Measurements from ENCODE around the gene SULT1B1.

SULT1B1 gene

DNA sequence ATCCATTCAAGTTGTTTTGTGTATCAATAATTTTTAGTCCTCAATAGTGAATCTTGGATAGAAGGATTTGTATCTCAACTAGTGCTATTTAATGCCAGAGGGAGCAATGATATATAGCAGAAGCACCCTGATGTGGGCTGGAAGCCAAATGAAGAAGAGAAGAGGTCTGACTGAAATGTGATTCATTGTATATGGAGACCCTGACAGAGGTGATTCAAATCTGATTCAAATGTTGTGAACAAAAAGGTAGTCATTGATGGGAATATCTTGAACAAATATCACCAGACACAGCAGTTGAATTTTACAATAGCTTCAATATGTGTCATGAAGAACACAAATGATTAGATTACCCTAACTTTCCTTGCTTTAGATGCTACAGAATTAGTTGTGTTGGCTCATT lies 27.5 kb upstream of the SULT1B1 start:
- Histone ChIP-seq H3K36me3 (replicated peaks; ENCODE audit: low read depth, low read length) (no peaks in the 10 kb centered on the region), H3K4me2 (ENCODE audit: low read length) (no peak overlapping the region), H4K20me1 (ENCODE audit: insufficient read depth, low read length) (no peaks in the 10 kb centered on the region), H3K79me2 (ENCODE audit: low read length) (no peaks in the 10 kb centered on the region), H3K4me3 (ENCODE audit: low read length) (no peak overlapping the region), H3K9me3 (ENCODE audit: insufficient read depth, low read length) (no peaks in the 10 kb centered on the region), H3K27ac (ENCODE audit: low read length) (no peak overlapping the region), H2AFZ (ENCODE audit: low read depth, low read length) (no peak overlapping the region), H3K27me3 (ENCODE audit: low read depth, low read length) (no peaks in the 10 kb centered on the region), H3K4me1 (ENCODE audit: low read length) (no peaks in the 10 kb centered on the region), H3K9ac (ENCODE audit: low read length) (no peak overlapping the region)
- TF ChIP-seq, protein P1, sequence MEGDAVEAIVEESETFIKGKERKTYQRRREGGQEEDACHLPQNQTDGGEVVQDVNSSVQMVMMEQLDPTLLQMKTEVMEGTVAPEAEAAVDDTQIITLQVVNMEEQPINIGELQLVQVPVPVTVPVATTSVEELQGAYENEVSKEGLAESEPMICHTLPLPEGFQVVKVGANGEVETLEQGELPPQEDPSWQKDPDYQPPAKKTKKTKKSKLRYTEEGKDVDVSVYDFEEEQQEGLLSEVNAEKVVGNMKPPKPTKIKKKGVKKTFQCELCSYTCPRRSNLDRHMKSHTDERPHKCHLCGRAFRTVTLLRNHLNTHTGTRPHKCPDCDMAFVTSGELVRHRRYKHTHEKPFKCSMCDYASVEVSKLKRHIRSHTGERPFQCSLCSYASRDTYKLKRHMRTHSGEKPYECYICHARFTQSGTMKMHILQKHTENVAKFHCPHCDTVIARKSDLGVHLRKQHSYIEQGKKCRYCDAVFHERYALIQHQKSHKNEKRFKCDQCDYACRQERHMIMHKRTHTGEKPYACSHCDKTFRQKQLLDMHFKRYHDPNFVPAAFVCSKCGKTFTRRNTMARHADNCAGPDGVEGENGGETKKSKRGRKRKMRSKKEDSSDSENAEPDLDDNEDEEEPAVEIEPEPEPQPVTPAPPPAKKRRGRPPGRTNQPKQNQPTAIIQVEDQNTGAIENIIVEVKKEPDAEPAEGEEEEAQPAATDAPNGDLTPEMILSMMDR (IDR thresholded peaks at IDR 0.05; ENCODE audit: low read depth, low read length), result no peak
- no peak for TF ChIP-seq EZH2phosphoT487 (IDR thresholded peaks at IDR 0.05; ENCODE audit: low read depth)

DNA sequence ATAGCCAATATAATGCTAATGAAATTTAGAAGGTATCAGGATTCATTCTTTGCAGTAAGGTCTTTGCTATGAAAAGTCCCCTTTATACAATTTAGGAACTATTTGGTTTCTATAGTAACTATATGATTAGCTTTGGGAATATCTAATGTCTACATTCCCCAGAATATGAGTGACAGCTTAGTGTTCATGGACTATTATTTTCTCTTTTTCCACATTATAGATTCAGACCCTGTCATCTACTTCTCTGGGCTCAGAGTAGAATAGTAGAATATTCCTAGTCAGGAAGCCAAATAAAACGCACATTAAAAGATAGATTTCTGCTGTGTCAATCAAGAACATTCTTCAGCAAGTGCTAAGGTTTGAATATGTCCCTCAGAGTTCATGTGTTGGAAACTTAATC lies 26.1 kb upstream of the SULT1B1 start:
- H3K9ac ChIP-seq (ENCODE audit: low read length), result no peak overlapping the region
- no peaks in the 10 kb centered on the region for H3K9me3 ChIP-seq (ENCODE audit: insufficient read depth, low read length)
- no peak overlapping the region for H3K4me3 ChIP-seq (ENCODE audit: low read length)
- no peak overlapping the region for H3K27ac ChIP-seq (ENCODE audit: low read length)
- H3K36me3 ChIP-seq (replicated peaks; ENCODE audit: low read depth, low read length), result no peaks in the 10 kb centered on the region
- H2AFZ ChIP-seq (ENCODE audit: low read depth, low read length), result no peak overlapping the region
- no peaks in the 10 kb centered on the region for H3K79me2 ChIP-seq (ENCODE audit: low read length)
- no peaks in the 10 kb centered on the region for H3K27me3 ChIP-seq (ENCODE audit: low read depth, low read length)
- H4K20me1 ChIP-seq (ENCODE audit: insufficient read depth, low read length), result no peaks in the 10 kb centered on the region
- no peak overlapping the region for H3K4me2 ChIP-seq (ENCODE audit: low read length)
- TF ChIP-seq, protein P1 (IDR thresholded peaks at IDR 0.05; ENCODE audit: low read depth, low read length), result no peak
- no peak for TF ChIP-seq EZH2phosphoT487 (IDR thresholded peaks at IDR 0.05; ENCODE audit: low read depth)
- H3K4me1 ChIP-seq (ENCODE audit: low read length), result no peaks in the 10 kb centered on the region

DNA sequence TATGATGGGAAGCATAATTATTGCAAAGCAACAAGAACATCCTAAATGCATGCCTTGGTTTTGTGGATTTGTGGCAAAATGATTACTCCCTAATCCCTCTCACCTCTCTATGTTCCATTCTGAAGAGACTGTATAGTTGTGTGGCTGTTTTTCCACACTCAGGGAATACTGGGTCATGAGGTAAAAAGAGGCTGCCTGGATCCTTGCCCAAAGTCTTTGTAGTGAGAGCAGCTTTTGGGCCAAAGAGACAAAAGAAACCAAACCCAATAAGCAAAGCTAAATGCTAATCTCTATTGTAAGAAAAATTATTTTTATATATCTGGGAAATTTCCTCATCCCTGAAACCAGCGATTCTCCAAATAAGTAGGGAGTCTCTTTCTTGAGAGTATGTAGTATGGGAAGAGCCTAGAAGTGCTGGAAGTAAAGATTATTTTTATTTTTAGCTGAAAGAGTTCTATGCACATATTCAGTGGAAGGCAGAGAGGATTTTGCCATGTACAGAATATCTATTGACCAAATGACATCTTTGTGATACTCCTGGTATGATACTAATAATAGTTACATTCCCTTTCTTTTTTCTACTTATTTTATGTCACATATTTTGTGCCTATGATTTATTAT lies 24.9 kb upstream of the SULT1B1 start:
- TF ChIP-seq EZH2phosphoT487 (IDR thresholded peaks at IDR 0.05; ENCODE audit: low read depth), result no peak
- TF ChIP-seq, protein P1 (IDR thresholded peaks at IDR 0.05; ENCODE audit: low read depth, low read length), result no peak
- Histone ChIP-seq H3K4me1 (ENCODE audit: low read length) (no peaks in the 10 kb centered on the region), H3K27ac (ENCODE audit: low read length) (no peak overlapping the region), H3K9me3 (ENCODE audit: insufficient read depth, low read length) (no peaks in the 10 kb centered on the region), H3K4me2 (ENCODE audit: low read length) (no peak overlapping the region), H3K79me2 (ENCODE audit: low read length) (no peaks in the 10 kb centered on the region), H3K9ac (ENCODE audit: low read length) (no peak overlapping the region), H3K27me3 (ENCODE audit: low read depth, low read length) (no peaks in the 10 kb centered on the region), H3K4me3 (ENCODE audit: low read length) (no peak overlapping the region), H3K36me3 (replicated peaks; ENCODE audit: low read depth, low read length) (no peaks in the 10 kb centered on the region), H2AFZ (ENCODE audit: low read depth, low read length) (no peak overlapping the region), H4K20me1 (ENCODE audit: insufficient read depth, low read length) (no peaks in the 10 kb centered on the region)

DNA sequence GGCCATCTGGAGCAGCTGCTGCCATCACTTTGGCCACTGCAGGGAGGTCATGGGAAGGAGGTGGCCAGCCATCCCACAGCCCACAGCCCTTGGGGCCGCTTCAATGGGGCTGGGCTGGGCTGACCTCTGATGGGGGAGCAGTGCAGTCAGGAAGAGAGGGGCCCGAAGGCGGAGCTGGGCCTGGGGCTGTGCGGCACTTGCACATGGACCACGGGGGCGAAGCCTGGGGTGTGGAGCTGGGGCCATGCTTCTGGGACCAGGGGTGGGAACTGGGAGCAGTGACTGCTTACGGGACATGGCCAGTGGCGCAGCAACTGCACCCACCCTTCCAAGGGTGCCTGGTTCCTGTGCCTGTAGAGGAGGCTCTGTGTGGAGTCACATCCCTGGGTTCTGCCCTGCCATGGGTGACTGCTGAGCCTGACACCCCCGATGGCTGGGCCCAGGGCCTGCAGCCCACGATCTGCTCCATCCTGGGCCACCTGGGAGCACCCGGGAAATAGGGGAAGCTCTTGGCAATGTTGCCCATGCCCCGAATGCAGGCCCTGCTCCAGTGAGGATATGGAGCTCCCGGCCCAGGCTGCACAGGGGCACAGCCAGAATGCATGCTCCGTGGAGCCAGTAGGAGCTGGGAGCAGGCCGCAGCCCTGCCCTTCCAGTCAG lies 22.4 kb upstream of the SULT1B1 start:
- Histone ChIP-seq H3K27ac (ENCODE audit: low read length) (no peak overlapping the region), H3K79me2 (ENCODE audit: low read length) (no peaks in the 10 kb centered on the region), H3K27me3 (ENCODE audit: low read depth, low read length) (no peaks in the 10 kb centered on the region), H4K20me1 (ENCODE audit: insufficient read depth, low read length) (no peaks in the 10 kb centered on the region), H3K4me3 (ENCODE audit: low read length) (no peak overlapping the region), H3K9ac (ENCODE audit: low read length) (no peak overlapping the region), H3K9me3 (ENCODE audit: insufficient read depth, low read length) (no peaks in the 10 kb centered on the region), H2AFZ (ENCODE audit: low read depth, low read length) (no peak overlapping the region), H3K4me1 (ENCODE audit: low read length) (no peaks in the 10 kb centered on the region), H3K36me3 (replicated peaks; ENCODE audit: low read depth, low read length) (no peaks in the 10 kb centered on the region), H3K4me2 (ENCODE audit: low read length) (no peak overlapping the region)
- TF ChIP-seq, protein P1 (IDR thresholded peaks at IDR 0.05; ENCODE audit: low read depth, low read length), result no peak
- no peak for TF ChIP-seq EZH2phosphoT487 (IDR thresholded peaks at IDR 0.05; ENCODE audit: low read depth)

Measured in OCI-LY3 (cell line).